Cardiac fibroblast (primary cell): Measurements from ENCODE around the gene TUBGCP6.
A peak's percentile ranks its signal among the peaks of the same experiment; 100 is the strongest.

ENCODE experiments used
- DNase-seq, 2 donors: peaks; one replicate each; pipeline versions ENCODE4 v3.0.0 to v3.0.0-alpha.2; 2010; ENCODE audit warnings: low read depth in 2 of 2
- H3K4me3 ChIP-seq, 2 donors: replicated peaks in 1 of 2; 1 replicate in 1 of 2; 2 replicates in 1 of 2; pipeline ENCODE4 v1.5.1; 2011; ENCODE audit warnings: low read depth in 2 of 2, low read length in 2 of 2, mild to moderate bottlenecking in 2 of 2, moderate library complexity in 1 of 2
- TF ChIP-seq, protein P1 (sequence below): IDR thresholded peaks from one replicate; pipeline ENCODE4 v1.5.1; 2011; ENCODE audit warnings: low read depth, mild to moderate bottlenecking, low read length, inconsistent platforms

Gene TUBGCP6

DNA sequence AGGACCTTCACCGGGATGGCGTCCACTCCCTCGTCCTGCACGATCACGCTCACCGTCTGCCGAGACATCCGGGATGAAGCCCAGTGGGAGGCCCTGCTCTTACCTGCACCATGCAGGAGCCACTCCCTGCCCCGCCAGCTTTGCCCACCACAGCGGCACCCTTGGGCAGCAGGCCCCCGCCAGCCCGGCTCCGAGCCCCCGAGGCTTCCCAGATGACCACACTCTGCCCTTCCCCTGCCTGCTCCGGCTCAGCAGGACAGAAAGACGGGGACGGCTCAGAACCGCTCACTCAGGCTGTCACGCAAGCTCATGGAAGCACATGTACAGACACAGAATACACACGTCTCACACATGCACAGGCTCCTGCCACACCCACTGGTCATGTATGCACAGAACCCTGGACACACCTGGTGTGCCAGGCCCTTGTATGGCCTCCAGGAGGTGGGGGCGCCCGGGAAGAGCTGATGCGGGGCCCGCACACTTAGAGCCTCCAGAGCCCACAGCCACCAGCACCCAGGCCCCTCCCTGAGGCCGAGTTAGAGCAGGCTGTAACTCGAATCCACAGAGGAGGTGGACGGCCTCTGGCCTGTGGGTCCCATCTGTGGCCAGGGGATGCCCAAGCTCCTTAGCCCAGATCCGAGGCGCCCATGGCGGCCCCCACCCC, 34.3 kb upstream of the TUBGCP6 start:
- no peak overlapping the region for H3K4me3 ChIP-seq
- TF ChIP-seq, protein P1, sequence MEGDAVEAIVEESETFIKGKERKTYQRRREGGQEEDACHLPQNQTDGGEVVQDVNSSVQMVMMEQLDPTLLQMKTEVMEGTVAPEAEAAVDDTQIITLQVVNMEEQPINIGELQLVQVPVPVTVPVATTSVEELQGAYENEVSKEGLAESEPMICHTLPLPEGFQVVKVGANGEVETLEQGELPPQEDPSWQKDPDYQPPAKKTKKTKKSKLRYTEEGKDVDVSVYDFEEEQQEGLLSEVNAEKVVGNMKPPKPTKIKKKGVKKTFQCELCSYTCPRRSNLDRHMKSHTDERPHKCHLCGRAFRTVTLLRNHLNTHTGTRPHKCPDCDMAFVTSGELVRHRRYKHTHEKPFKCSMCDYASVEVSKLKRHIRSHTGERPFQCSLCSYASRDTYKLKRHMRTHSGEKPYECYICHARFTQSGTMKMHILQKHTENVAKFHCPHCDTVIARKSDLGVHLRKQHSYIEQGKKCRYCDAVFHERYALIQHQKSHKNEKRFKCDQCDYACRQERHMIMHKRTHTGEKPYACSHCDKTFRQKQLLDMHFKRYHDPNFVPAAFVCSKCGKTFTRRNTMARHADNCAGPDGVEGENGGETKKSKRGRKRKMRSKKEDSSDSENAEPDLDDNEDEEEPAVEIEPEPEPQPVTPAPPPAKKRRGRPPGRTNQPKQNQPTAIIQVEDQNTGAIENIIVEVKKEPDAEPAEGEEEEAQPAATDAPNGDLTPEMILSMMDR, result no peak
- no peak for DNase-seq

DNA sequence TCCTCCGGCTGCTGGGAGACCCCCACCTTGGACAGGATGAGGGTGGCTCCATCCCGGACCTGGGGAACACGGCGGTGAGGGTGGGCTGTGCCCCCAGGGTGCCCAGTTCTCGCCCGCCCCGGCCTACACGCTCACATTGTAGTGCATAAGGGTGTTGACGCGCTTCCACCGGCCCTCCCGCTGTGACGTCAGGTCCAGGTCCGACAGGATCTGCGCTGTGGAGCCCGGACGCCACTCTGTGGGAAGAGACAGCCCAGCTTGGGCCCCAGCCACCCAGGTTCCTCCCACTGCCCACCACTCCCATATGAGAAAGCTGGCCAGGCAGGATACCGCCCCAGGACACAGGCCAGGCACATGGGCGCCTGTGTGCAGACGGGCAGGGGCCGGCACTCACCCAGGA, 33.6 kb upstream of the TUBGCP6 start:
- no peak for DNase-seq
- no peak overlapping the region for H3K4me3 ChIP-seq
- TF ChIP-seq, protein P1, result no peak

DNA sequence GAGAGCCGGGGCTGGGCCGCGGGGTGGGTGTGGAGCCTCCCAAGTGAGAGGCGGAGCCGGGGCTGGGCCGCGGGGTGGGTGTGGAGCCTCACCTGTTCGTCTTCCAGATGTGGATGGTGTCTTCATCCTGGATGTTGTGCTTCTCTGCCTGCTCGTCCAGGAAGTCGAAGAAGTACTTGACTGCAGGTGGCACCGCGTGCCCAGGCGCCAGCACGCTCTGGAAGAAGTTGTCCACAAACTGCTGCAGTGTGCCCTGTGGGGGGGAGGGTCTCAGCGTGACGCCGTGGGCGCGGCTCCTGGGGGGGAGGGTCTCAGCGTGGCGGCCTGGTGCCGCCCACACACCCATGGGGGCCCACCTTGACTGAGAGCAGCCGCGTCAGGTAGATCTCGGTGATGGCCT, 32.9 kb upstream of the TUBGCP6 start:
- no peak for DNase-seq
- H3K4me3 ChIP-seq, result no peak overlapping the region
- TF ChIP-seq, protein P1, result no peak

DNA sequence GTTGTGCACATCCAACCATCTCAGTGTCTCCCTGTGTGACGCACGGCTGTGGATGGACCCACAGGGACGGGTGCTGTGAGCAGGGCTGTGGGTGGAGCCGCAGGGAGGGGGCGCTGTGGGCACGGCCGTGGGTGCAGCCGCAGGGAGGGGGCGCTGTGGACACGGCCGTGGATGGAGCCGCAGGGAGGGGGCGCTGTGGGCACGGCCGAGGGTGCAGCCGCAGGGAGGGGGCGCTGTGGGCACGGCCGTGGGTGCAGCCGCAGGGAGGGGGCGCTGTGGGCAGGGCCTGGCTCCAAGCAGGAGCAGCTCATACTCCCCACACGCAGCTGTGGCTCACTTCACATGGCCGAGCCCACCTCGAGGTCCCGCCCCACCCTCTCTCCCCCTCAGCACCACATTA, 31.3 kb upstream of the TUBGCP6 start:
- TF ChIP-seq, protein P1, result peak; percentile 35
- peak; percentile 56 to 75 for DNase-seq

DNA sequence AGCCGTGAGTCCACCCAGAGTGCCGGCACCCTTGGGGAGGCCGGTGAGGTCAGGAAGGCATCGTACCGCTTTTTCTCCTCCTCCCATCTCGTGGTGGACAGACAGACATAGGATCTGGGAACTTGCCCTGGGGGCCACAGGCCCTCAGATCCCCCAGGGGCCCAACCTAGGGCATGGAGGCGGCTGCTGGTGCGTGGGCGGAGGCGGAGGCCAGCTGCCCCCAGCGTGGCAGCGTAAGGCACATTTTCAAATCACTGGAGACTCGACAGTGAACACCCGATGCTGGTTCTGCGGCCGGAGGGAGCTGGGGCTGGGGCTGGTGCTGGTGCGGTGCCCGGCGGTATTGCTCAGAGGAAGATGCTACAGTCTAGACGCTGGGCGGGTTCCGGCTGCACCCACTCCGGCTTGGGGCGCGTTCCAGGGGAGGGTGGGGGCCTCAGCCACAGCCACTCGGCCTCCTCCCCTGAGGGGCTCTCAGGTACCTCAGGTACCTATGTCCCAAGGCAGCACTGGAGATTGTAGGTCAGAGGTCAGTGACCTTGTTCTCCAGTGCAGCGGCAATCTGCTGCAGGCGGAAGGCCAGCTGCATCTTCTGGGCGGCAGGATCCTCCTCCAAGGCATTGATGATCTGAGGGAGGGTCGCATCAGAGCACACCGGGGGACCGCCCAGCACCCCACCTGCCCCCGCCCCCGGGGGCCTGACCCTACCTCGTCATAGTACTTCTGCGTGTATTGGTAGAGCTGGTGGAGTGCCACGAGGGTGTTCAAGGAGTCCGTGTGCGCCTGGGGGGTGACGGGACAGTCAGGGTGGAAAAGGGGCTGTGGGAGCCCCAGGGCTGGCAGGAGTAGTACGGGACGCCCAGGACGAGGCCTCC, 30.6 kb upstream of the TUBGCP6 start:
- TF ChIP-seq, protein P1, result no peak
- H3K4me3 ChIP-seq, result no peak overlapping the region
- no peak for DNase-seq

More for the DNA sequence above, 31.3 kb upstream of the TUBGCP6 start:
- H3K4me3 ChIP-seq, result no peak overlapping the region

DNA sequence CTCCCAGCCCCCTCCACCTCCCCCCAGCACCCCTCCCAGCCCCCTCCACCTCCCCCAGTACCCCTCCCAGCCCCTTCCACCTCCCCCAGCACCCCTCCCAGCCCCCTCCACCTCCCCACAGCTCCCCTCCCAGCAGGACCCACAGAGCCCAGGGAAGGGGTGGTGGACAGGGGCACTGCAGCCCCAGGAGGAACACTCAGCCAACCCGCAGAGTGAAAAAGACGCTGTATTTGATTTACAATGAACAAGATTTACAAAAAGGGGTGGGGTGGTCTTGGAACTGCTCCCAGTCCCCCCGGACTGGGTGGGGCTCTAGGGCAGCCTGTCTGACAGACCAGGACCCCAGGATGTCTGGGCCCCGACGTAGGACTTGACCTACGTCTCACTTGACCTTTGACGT, 29.9 kb upstream of the TUBGCP6 start:
- TF ChIP-seq, protein P1, result no peak
- no peak for DNase-seq

More for the DNA sequence above, 29.9 kb upstream of the TUBGCP6 start:
- no peak overlapping the region for H3K4me3 ChIP-seq
